NCI-H2196 (cell line): Measurements from ENCODE around the gene PTPN13.

Experiments
- DNase-seq: peaks from one replicate; lab custom pipeline; 2025; ENCODE audit not compliant: unreplicated experiment; lab: John Stamatoyannopoulos, UW

Gene PTPN13

DNA sequence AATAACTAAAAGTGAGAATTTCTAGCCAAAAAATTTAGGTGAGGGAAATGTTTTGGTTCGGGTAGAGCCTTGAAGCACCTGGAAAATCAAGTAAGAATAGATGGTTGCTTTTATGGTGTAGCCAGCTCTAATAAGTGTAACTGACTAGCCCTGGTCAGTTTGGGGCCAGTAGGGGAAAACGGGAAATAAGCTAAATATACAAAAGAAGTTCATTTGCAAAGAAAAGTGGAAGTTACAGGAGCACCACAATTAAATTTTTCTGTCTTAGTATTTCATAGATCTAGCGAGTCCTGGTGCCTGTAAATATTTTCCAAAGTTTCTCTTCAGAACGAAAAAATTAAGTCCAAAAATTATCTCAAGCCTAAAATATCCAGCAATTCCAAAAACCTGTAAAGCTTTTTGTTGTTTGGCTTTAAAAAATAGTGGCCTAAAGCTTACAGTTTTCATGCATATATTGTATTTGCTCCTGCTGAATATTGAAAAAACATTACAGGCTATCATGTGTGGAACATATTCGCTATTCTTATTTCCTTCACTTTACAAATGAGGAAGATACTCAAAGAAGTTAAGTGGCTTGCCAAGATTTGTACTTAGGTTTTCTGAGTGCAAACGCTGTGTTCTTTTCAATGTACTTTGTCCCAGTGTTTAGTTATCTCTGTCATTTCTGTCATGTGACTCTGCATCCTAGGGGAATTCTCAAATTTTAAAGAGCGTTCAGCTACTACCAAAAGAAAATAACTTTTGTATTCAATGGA lies 7.3 kb upstream of the PTPN13 start:
- no peak for DNase-seq

DNA sequence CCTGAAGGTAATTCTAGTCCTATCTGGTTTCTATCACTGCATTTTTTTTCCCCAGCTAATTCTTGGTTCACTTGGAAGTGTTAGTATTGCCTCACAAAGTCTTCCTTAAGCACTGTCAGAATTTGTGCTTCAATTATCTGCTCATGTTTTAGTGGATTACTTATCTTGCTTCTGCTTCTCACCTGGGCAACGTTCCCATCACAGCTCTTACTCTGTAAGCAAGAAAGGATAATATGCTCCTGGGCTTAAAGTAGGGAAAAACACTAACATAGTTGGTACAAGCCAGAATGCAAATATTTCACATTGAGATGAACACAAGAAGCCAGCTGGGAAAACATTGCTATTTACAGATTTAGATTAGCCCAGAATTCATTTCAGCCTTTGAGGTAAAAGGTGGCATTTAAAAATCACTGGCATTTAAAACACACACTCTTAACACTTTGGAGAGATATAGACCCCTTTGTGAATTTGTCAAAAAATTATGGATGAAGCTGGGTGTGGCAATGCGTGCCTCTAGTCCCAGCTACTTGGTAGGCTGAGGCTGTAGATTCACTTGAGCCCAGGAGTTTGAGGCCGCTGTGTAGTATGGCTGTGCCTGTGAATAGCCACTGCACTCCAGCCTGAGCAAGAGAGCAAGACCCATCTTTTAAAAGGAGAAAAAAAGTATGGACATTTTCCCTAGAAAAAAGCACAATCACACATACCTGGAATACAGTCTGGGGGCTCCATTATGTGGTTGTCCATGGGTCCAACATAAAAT lies 6.6 kb upstream of the PTPN13 start:
- DNase-seq: no peak

GRCh38 chr4:86592553-86593249 lies 1.4 kb upstream of the PTPN13 start:
- no peak for DNase-seq

DNA sequence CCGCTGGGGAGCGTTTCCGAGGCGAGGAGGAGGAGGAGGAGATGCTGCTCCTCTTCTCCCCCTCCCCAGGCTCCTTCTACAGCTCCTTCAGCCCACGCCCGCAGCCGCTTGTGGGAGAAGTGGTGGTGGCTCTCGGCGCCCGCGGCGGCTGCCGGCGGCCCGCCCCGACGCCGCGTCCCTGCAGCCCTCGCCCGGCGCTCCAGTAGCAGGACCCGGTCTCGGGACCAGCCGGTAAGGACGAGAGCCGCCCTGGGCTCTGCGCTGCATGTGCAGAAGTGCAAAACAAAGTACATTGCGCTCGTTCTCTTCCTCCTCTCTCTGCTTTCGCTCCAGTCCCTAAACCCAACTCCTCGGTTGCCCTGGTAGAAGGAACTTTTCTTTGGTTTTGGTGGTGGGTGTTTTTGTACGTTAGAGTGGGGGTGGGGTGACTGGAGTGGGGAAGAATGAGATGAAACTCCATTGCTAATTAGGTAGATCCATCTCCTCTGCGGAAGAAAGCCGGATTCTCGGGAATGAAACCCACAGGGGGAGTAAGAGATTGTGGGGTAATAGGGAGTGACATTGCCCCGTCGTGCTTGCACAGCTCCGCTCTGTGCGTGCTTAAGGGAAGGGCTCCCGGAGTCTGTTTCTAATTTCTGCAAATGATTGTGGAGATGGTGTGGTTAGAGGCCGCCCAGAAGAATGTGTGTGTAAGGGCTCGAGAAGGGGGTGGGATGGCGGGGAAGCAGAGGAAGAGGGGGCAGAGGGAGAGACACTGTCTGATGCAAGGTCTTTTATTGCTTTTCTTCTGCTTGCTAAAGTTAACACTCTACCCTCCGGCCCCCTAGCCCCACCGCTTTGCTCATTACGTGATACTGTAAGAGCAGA lies 677 bp downstream of the PTPN13 start:
- no peak for DNase-seq

- DNase-seq: no peak
Observed at GRCh38 chr4:86595426-86595805, 1.3 kb downstream of the PTPN13 start.

DNA sequence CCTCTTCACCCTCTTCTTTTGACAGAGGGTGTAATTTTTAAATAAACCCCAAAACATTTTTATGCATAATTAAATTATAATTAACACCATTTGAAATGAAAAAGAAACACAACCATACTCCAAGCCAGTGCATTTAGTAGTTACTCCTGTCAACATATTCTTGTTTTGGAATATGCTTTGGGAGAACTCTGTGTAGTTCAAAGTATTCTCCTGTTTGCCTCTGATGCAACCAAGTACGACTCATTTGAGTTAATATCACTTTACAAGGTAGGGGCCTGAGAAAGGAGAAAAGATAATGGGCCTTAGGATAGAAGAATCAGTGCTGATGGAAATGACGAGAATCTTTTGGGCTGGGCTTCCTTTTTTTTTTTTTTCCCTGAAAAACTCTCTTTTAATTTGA lies 2.7 kb downstream of the PTPN13 start:
- no peak for DNase-seq

- DNase-seq: no peak
Observed at GRCh38 chr4:86600007-86600653, 6.0 kb downstream of the PTPN13 start.

- no peak for DNase-seq
Observed at GRCh38 chr4:86603311-86603885, 9.3 kb downstream of the PTPN13 start.

DNA sequence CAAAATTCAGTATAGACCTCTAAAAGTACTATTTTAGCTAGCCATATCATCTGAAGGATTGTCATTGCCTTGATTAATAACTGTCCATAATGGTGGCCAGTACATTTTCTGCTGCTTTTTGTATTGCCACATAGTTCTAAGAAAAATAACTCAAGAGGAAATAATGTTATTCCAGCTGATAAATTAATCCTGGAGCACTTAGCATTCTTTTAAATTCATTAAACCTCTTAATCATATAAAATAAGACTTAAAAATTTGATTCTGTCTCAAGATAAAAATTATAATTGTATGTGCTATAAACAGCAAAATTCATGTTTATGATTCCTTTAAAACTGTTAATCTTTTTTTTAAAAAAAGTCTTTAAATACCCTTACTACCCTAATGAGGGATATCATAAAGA lies 12.7 kb downstream of the PTPN13 start:
- DNase-seq: no peak

DNA sequence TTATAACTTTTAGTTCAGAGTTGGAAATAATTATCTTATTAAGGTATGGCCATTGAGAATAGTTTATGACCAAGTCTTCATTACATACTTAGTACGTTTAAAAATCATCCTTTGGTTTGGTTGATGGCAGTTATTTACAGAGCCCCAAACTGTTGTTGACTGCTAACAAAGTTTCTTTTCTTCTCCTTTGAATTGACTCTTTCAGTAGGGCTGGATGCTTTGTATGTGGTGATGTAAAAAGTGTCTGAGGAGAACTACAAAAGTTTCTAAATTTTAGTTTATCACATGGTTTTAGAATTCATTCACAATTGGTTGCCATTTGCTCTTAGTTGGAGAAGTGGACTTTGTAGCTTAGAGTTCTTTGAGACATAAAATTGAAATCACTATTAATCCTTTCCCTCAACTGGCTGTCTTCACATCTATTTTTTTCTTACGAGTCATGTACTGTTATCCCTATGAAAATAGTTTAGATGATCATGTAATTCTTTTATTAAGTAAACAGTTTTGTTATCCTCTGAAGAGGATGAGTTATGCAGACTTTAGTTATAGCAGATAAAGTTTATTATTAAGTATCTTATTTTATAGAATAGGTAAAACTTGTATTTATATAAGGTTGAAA lies 14.8 kb downstream of the PTPN13 start:
- no peak for DNase-seq

DNA sequence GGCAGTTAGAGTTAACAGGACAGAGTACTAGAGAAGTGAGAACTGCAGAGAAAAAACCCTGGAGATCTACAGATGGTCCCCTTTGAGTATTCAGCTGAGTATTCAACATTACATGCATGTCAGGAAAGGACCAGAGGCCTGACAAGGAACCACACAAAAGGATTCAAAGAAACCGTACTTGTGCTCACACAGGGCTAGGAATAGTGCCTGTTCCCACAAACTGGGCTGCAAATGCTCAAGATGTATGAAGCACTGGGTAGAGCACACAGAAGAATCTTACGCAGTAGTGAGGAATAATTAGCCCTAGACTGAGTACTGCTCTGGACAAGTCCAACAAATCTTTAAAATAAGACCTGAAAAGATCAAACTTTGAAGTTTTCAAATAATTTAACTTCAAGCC lies 17.6 kb downstream of the PTPN13 start:
- DNase-seq: no peak

DNA sequence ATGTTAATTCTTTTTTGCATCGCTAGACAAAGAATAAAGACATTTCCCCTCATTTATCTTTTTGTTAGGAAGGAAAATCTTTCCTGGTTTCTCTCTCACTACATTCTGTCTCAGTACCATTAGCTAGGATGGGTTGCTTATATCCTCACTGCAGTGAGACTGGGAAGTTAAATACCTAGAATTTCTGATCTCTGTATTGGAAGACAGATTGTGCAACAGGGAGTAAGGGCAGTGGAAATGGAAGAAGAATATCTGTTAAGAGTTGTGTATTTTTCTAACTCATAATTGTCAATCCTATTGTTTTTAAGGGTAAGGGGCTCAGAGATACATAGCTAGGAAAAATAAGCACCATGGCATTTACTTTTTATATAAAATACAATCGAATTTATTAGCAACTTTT lies 19.6 kb downstream of the PTPN13 start:
- no peak for DNase-seq

GRCh38 chr4:86614865-86615264 lies 20.8 kb downstream of the PTPN13 start:
- no peak for DNase-seq

GRCh38 chr4:86615501-86615900 lies 21.4 kb downstream of the PTPN13 start:
- no peak for DNase-seq

GRCh38 chr4:86619656-86620055 lies 25.5 kb downstream of the PTPN13 start:
- no peak for DNase-seq

DNA sequence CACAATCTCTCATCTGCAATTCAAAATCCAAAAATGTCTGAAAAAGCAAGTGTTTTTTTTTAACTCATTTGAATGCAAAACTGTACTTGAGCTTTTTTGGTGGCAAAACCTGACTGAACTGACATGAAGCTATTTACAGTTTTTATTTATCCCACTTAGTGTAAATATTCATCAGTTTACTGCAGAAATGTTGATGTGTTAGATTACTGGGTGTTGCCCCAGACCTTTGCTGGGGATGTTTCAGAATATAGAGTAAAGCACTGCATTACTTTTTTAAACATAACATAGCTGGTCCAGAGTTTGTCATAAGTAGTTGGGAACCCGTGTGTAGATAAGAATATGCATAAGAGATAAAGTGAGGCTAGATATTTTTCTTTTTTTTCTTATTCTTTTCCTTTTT lies 27.3 kb downstream of the PTPN13 start:
- DNase-seq: no peak

GRCh38 chr4:86626066-86626465 lies 32.0 kb downstream of the PTPN13 start:
- no peak for DNase-seq

GRCh38 chr4:86627462-86628135 lies 33.5 kb downstream of the PTPN13 start:
- no peak for DNase-seq

GRCh38 chr4:86630629-86631028 lies 36.5 kb downstream of the PTPN13 start:
- no peak for DNase-seq
